Mesendoderm (in vitro differentiated cells): Measurements from ENCODE around the gene IFIT5. TPM values are rescaled to one million over a fixed set of nuclear protein-coding genes. Genes with fewer than 3 reads are reported as not detected.

ENCODE experiments used
- DNase-seq: peaks from one replicate; pipeline ENCODE4 v3.0.0; 2013
- H2AK5ac ChIP-seq: 2 replicates; pipeline ENCODE4 v1.6.1; 2013; ENCODE audit warnings: low read length, inconsistent platforms
- H2BK120ac ChIP-seq: 2 replicates; pipeline ENCODE4 v1.6.1; 2013; ENCODE audit warnings: low read depth, mild to moderate bottlenecking, low read length, moderate library complexity, mixed read lengths
- H2BK15ac ChIP-seq: replicated peaks from 2 replicates; pipeline ENCODE4 v1.6.1; 2013; ENCODE audit warnings: low read depth, mild to moderate bottlenecking, moderate library complexity
- H2BK5ac ChIP-seq: 2 replicates; pipeline ENCODE4 v1.6.1; 2013; ENCODE audit warnings: low read length, inconsistent platforms
- H3K18ac ChIP-seq: 2 replicates; pipeline ENCODE4 v1.6.1; 2013; ENCODE audit warnings: mild to moderate bottlenecking, low read length, mixed read lengths
- H3K23ac ChIP-seq: one replicate; pipeline ENCODE4 v1.6.1; 2013; ENCODE audit warnings: low read length
- H3K27ac ChIP-seq: 2 replicates; pipeline ENCODE4 v1.5.1; 2013; ENCODE audit warnings: low read depth, mild to moderate bottlenecking, inconsistent platforms, low read length, moderate library complexity
- H3K27me3 ChIP-seq: 2 replicates; pipeline ENCODE4 v1.6.1; 2013; ENCODE audit warnings: low read length, control low read depth, mild to moderate bottlenecking, inconsistent platforms; ENCODE audit not compliant: insufficient read depth, poor library complexity
- H3K36me3 ChIP-seq: 2 replicates; pipeline ENCODE4 v1.6.1; 2013; ENCODE audit warnings: low read length, inconsistent platforms; ENCODE audit not compliant: control insufficient read depth, insufficient read depth
- H3K4ac ChIP-seq: one replicate; pipeline ENCODE4 v1.6.1; 2013; ENCODE audit warnings: low read depth, mild to moderate bottlenecking, low read length, moderate library complexity
- H3K4me1 ChIP-seq: 2 replicates; pipeline ENCODE4 v1.6.1; 2013; ENCODE audit warnings: low read depth, low read length, inconsistent platforms; ENCODE audit not compliant: control insufficient read depth
- H3K4me2 ChIP-seq: 2 replicates; pipeline ENCODE4 v1.6.1; 2013; ENCODE audit warnings: low read length
- H3K4me3 ChIP-seq: 2 replicates; pipeline ENCODE4 v1.5.1; 2013; ENCODE audit warnings: mild to moderate bottlenecking, low read length
- H3K56ac ChIP-seq: one replicate; pipeline ENCODE4 v1.6.1; 2013; ENCODE audit warnings: low read length
- H3K79me1 ChIP-seq: 2 replicates; pipeline ENCODE4 v1.6.1; 2013; ENCODE audit warnings: low read length, inconsistent platforms
- H3K79me2 ChIP-seq: 2 replicates; pipeline ENCODE4 v1.6.1; 2013; ENCODE audit warnings: mild to moderate bottlenecking, low read length; ENCODE audit not compliant: control insufficient read depth, insufficient read depth
- H3K9ac ChIP-seq: 2 replicates; pipeline ENCODE4 v1.6.1; 2013; ENCODE audit warnings: low read length, inconsistent platforms
- H4K5ac ChIP-seq: one replicate; pipeline ENCODE4 v1.6.1; 2013; ENCODE audit warnings: low read length
- H4K8ac ChIP-seq: one replicate; pipeline ENCODE4 v1.6.1; 2013; ENCODE audit warnings: low read depth, mild to moderate bottlenecking, control low read depth, low read length, moderate library complexity
- WGBS: extraction: QIAGEN DNeasy Blood & Tissue Kit; methylation state at CpG from one replicate; pipeline ENCODE4 v1.1.7; 2013; ENCODE audit warnings: low lambda C conversion rate, missing lambda C conversion rate; ENCODE audit not compliant: insufficient coverage; ENCODE audit errors: extremely low coverage; 5-methylcytosine and 5-hydroxymethylcytosine counted together
- polyA plus RNA-seq, 2 experiments: library from polyadenylated mRNA; stranded (reverse); fragments of 200-250 nt; gene quantifications; one replicate each; pipeline ENCODE4 v1.2.3, GENCODE V29; 2013

Gene IFIT5
- 4.0 TPM for polyA plus RNA-seq (2013, experiment 1 of 2)
- polyA plus RNA-seq (2013, experiment 2 of 2), result 4.0 TPM

GRCh38 chr10:89414146-89414878 lies at the start of gene IFIT5:
Gene IFIT5, plus strand, starts transcription at chr10:89414568. Its CDS starts 231 bp downstream, at chr10:89414799.
- H2BK15ac ChIP-seq, result no peak within 1 kb of the TSS
- H2BK120ac ChIP-seq, result peak within 1 kb of the TSS; percentile 75
- H3K36me3 ChIP-seq, result no peaks in the 10 kb centered on the region
- no peaks in the 10 kb centered on the region for H3K27me3 ChIP-seq
- H3K27ac ChIP-seq, result no peak within 1 kb of the TSS
- H3K18ac ChIP-seq, result peak within 1 kb of the TSS; percentile 69
- no peak within 1 kb of the TSS for H4K8ac ChIP-seq
- H3K79me2 ChIP-seq, result no peaks in the 10 kb centered on the region
- H3K4me1 ChIP-seq, result no peaks in the 10 kb centered on the region
- WGBS, result no CpG with 5 or more reads among the region's 48 CpGs
- peak within 1 kb of the TSS; percentile 80 for H3K4me3 ChIP-seq
- H3K9ac ChIP-seq, result peak within 1 kb of the TSS; percentile 77
- peak within 1 kb of the TSS; percentile 89 for H3K56ac ChIP-seq
- H3K79me1 ChIP-seq, result no peaks in the 10 kb centered on the region
- DNase-seq, result peak; percentile 82
- H4K5ac ChIP-seq, result no peak within 1 kb of the TSS
- peak within 1 kb of the TSS; percentile 45 for H3K23ac ChIP-seq
- no peak within 1 kb of the TSS for H2AK5ac ChIP-seq
- H3K4me2 ChIP-seq, result peak within 1 kb of the TSS; percentile 91
- H2BK5ac ChIP-seq, result no peak within 1 kb of the TSS
- no peak within 1 kb of the TSS for H3K4ac ChIP-seq

- H2BK5ac ChIP-seq, result peak overlapping the region; percentile 42
- H4K5ac ChIP-seq, result no peak overlapping the region
- H3K79me1 ChIP-seq, result no peaks in the 10 kb centered on the region
- WGBS, result no CpG with 5 or more reads among the region's 4 CpGs
- H3K9ac ChIP-seq, result peak overlapping the region; percentile 4
- H3K27me3 ChIP-seq, result no peaks in the 10 kb centered on the region
- H2AK5ac ChIP-seq, result no peak overlapping the region
- no peak overlapping the region for H3K23ac ChIP-seq
- peak overlapping the region; percentile 97 for H3K18ac ChIP-seq
- H3K4me1 ChIP-seq, result peaks cover 8% of the 10 kb centered on the region
- H3K36me3 ChIP-seq, result no peaks in the 10 kb centered on the region
- no peak overlapping the region for H3K27ac ChIP-seq
- no peaks in the 10 kb centered on the region for H3K79me2 ChIP-seq
- H2BK120ac ChIP-seq, result no peak overlapping the region
- no peak overlapping the region for H3K4me2 ChIP-seq
- no peak overlapping the region for H4K8ac ChIP-seq
- DNase-seq, result peak; percentile 92
- no peak overlapping the region for H3K4ac ChIP-seq
- no peak overlapping the region for H3K56ac ChIP-seq
- H2BK15ac ChIP-seq, result peak overlapping the region; percentile 94
- H3K4me3 ChIP-seq, result no peak overlapping the region
Observed at GRCh38 chr10:89367529-89367928, 46.8 kb upstream of the IFIT5 start.

- H3K27ac ChIP-seq, result no peak overlapping the region
Observed at GRCh38 chr10:89368129-89368528, 46.2 kb upstream of the IFIT5 start.

GRCh38 chr10:89369156-89370105 lies 44.9 kb upstream of the IFIT5 start:
- Histone ChIP-seq H3K56ac (peak overlapping the region; percentile 67), H2BK120ac (peak overlapping the region; percentile 15), H3K9ac (peak overlapping the region; percentile 36), H3K79me1 (no peaks in the 10 kb centered on the region), H3K4me1 (peaks cover 8% of the 10 kb centered on the region), H2BK15ac (peak overlapping the region; percentile 94), H3K4me2 (no peak overlapping the region), H3K27me3 (no peaks in the 10 kb centered on the region), H4K5ac (no peak overlapping the region), H3K36me3 (no peaks in the 10 kb centered on the region), H4K8ac (no peak overlapping the region), H3K27ac (no peak overlapping the region), H2AK5ac (no peak overlapping the region), H3K4me3 (no peak overlapping the region), H2BK5ac (peak overlapping the region; percentile 87), H3K18ac (peak overlapping the region; percentile 3), H3K79me2 (no peaks in the 10 kb centered on the region), H3K23ac (no peak overlapping the region), H3K4ac (no peak overlapping the region)
- WGBS, result no CpG with 5 or more reads among the region's 5 CpGs
- DNase-seq, result peak; percentile 53

More at GRCh38 chr10:89368129-89368528, 46.2 kb upstream of the IFIT5 start:
- no peak overlapping the region for H2BK120ac ChIP-seq
- H3K4me1 ChIP-seq, result peaks cover 8% of the 10 kb centered on the region
- peak overlapping the region; percentile 94 for H2BK15ac ChIP-seq
- no peaks in the 10 kb centered on the region for H3K79me2 ChIP-seq
- no peaks in the 10 kb centered on the region for H3K36me3 ChIP-seq
- no peak overlapping the region for H3K9ac ChIP-seq
- H3K56ac ChIP-seq, result no peak overlapping the region
- no peak overlapping the region for H3K4ac ChIP-seq
- no peak overlapping the region for H2BK5ac ChIP-seq
- H3K4me3 ChIP-seq, result no peak overlapping the region
- no peaks in the 10 kb centered on the region for H3K27me3 ChIP-seq
- WGBS, result no CpG with 5 or more reads among the region's 1 CpG
- no peaks in the 10 kb centered on the region for H3K79me1 ChIP-seq
- no peak overlapping the region for H3K4me2 ChIP-seq
- DNase-seq, result no peak
- no peak overlapping the region for H2AK5ac ChIP-seq
- no peak overlapping the region for H3K23ac ChIP-seq
- H3K18ac ChIP-seq, result peak overlapping the region; percentile 97
- H4K5ac ChIP-seq, result no peak overlapping the region
- H4K8ac ChIP-seq, result peak overlapping the region; percentile 81

GRCh38 chr10:89371079-89371478 lies 43.3 kb upstream of the IFIT5 start:
- no peak overlapping the region for H2AK5ac ChIP-seq
- H4K5ac ChIP-seq, result no peak overlapping the region
- no peaks in the 10 kb centered on the region for H3K79me1 ChIP-seq
- no peak overlapping the region for H2BK5ac ChIP-seq
- no peak overlapping the region for H3K4ac ChIP-seq
- no peak overlapping the region for H3K18ac ChIP-seq
- no peak overlapping the region for H2BK120ac ChIP-seq
- H3K56ac ChIP-seq, result no peak overlapping the region
- H3K4me2 ChIP-seq, result no peak overlapping the region
- no peak overlapping the region for H4K8ac ChIP-seq
- H3K27me3 ChIP-seq, result no peaks in the 10 kb centered on the region
- H2BK15ac ChIP-seq, result no peak overlapping the region
- H3K36me3 ChIP-seq, result no peaks in the 10 kb centered on the region
- no peak overlapping the region for H3K23ac ChIP-seq
- H3K79me2 ChIP-seq, result no peaks in the 10 kb centered on the region
- H3K9ac ChIP-seq, result no peak overlapping the region
- no peak for DNase-seq
- peaks cover 8% of the 10 kb centered on the region for H3K4me1 ChIP-seq
- no peak overlapping the region for H3K4me3 ChIP-seq
- no peak overlapping the region for H3K27ac ChIP-seq
